Body of pancreas (tissue), 4 donors: Measurements from ENCODE around the gene CDH4.

Experiments used
- CTCF ChIP-seq, 7 experiments: fragments of 450-650 bp in 4 of 7; fragments of 200-600 bp in 3 of 7; sonication (generic) in 3 of 7; IDR thresholded peaks; one replicate each; pipeline ENCODE4 v1.5.1; 2016 to 2019; ENCODE audit warnings: antibody characterized with exemption in 7 of 7
- POLR2A ChIP-seq, 3 donors: fragments of 450-650 bp; IDR thresholded peaks; one replicate each; pipeline ENCODE4 v1.6.1; 2016; ENCODE audit warnings: antibody characterized with exemption in 3 of 3, mild to moderate bottlenecking in 2 of 3

GRCh38 chr20:61891916-61892649 lies 640.0 kb downstream of the CDH4 start:
- no peak for TF ChIP-seq CTCF (IDR thresholded peaks at IDR 0.05)
- no peak for TF ChIP-seq POLR2A (IDR thresholded peaks at IDR 0.05)
